NCI-H774 (cell line): Measurements from ENCODE around the gene MAT2B.
A peak's percentile ranks its signal among the peaks of the same experiment; 100 is the strongest.

Source experiments
- DNase-seq: peaks from one replicate; lab custom pipeline; 2025; lab: John Stamatoyannopoulos, UW

The MAT2B gene

DNA sequence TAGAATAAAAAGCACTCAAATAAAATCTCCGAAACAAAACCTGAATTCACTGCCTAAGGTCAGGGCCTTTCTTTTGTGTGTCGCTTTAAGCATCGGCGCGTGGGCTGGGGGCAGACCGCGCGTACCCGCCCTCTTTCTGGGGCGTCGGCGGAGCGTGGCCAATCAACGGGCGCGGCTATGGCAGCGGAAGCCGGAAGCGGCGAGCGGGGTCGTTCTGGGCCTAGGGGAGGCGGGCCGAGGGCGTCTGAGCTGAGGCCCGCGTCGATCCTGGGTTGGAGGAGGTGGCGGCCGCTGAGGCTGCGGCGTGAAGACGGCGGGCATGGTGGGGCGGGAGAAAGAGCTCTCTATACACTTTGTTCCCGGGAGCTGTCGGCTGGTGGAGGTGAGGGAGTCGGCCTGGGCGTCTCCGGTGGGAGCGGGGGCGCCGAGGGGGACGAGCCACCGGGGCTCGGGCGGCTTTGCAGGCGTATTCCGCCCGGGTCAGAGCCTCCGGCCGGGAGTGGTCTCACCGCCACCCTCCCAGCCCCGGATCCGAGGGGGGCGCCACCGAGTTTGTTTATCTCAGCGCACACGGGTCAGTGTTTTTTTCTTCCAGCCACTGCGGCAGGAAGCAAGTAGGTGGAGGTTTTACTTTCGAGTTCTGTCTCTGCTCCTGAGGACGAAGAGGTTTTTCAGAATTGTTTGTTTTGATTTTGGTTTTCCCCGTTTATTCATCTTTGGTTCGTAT lies at the start of gene MAT2B:
Gene MAT2B, plus strand, starts transcription at position 252 of the 727 bp plus-strand sequence. Its CDS starts 68 bp downstream, at position 320.
- peak; percentile 90 for DNase-seq

DNA sequence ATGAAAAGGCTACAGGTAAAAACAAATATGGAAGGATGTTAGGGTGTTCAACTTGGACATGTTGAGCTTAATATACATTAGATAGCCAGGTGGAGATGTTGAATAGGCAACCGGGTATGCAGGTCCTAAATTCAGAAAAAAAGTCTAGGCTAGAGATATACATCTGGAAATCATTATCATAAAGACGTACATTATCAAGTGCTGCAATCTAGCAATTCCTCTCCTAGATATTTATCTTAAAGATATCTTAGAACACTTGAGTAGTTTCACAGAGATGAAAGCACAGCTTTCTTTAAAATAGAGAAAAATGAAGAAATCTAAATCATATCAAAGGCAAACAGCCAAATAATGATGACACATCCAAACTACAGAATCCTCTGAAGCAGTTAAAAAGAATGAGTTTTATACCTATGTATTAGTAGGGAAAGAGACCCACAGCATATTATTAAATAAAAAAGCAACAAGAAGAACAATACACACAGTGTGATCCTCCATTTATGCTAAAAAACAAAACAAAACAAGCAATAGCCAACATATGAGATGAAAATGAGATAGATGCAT lies 49.3 kb upstream of the MAT2B start:
- no peak for DNase-seq

DNA sequence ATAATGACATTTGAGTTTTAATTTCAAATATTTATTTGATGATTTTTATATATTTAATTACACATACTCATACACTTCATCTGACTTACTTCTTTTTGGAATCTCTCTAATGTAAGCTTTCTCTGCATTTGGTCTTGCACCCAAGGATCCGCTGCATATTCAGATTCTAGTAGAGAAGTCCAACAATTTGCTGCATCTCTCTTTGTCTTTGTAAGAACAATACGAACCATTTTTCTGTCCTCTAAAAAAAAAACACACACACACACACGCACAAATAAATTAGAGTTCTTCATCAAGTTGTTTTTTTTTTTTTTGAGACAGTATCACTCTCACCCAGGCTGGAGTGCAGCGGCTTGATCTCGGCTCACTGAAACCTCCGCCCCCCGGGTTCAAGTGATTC lies 48.6 kb upstream of the MAT2B start:
- DNase-seq, result no peak

DNA sequence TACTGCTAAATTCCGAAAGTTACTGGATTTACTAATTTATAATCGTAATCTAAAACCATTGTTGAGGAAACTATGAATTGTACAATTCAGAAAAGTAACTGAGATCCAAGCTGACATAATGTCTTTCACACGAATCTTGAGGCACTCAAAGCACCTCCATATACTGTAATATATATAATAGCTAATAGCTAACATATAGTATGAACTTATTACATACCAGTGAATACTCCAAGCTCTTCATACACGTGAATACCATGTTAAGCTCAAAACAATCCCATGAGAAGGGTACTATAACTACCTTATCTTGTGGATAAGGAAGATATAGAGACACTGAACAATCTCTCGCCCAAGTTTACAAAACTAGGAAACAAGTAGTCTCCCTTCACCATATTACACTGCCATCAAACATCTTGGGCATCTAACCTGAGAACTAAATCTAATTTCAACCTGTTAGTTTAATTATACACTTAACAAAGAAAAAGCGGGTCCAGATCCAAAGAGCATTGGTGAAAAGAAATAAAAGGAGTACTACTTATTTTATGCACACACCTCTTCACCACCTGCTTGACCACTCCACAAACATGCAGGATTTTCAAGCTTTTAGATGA lies 46.5 kb upstream of the MAT2B start:
- no peak for DNase-seq

DNA sequence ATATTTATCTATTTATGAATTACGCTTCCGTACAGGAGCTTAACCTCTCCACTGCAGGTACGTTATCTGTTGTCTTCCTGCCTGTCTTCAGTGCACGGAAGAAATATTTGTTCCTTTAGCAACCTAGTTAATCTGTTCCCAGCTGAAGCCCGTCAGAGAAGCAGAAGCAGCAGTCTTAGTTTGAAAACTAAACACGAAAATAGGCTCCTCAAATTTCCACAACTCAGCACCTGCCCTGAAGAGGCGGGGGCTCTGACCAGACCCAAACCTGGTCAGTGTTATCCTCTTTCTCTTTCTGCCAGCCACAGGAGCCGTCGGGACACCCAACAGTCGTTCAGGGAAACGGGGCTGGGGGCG lies 46.0 kb upstream of the MAT2B start:
- DNase-seq, result no peak

DNA sequence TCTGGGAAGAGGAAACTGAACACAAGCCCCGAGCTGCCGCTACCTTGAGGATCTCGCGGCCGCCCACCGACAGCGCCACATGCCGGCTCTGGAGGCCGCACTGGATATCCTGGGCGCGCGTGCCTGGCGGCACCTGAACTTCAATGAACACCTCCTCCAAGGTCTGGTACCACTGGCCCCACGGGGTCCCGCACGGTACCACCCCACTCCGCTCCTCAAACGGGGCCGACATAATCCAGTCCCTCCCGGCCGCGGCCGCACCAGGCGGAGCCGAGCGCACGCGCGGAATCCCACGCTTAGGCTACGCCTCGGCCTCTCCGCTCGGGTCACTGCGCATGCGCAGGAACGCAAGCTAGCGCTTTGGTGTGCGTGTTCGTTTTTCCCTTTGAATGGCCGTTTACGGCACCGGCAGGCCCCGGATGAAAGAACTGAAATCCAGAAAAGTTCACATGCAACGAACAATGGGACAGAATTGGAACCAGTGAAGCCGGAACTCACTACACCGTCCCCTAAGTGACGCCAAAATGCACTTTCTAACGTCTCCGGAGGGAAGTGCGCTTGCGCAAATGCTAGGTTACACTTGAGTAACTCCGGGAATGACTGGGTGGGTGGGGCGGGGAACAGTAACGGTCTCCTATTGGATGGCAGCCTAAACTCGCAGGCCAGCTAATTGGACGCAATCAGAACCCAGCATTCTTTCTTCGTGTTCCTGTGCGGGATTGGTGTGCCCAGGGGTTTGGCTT lies 45.4 kb upstream of the MAT2B start, which contains the start of gene NUDCD2:
Gene NUDCD2, minus strand, starts transcription at position 284 of the 743 bp plus-strand sequence. Its CDS starts 52 bp downstream, at position 232.
- peak; percentile 97 for DNase-seq

DNA sequence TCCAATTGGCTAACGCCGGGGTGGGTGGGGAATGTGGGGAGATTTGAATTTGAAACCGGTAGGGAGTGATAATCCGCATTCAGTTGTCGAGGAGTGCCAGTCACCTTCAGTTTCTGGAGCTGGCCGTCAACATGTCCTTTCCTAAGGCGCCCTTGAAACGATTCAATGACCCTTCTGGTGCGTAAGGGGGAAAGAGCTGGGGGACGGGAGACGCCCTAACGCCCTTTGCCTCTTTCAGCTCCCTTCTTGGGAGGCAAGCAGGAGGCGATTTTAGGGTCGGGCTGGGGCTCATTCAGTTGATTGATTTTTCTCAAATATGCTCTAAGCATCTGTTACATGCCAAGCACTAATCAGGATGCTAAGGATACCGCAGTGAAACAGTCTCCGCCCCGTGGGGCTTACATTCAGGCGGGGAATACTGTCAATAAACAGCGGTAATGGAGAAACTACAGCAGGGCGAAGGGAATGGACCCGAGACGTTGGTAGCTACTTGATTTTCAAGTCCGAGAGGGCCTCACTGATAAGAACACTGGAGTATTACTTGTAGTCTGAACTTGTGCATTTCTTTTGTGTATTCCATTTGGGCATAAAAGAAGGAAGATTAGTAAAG lies 44.8 kb upstream of the MAT2B start, which contains the start of gene HMMR:
Gene HMMR, plus strand, starts transcription at position 71 of the 610 bp plus-strand sequence. Its CDS starts 61 bp downstream, at position 132.
- DNase-seq, result no peak

DNA sequence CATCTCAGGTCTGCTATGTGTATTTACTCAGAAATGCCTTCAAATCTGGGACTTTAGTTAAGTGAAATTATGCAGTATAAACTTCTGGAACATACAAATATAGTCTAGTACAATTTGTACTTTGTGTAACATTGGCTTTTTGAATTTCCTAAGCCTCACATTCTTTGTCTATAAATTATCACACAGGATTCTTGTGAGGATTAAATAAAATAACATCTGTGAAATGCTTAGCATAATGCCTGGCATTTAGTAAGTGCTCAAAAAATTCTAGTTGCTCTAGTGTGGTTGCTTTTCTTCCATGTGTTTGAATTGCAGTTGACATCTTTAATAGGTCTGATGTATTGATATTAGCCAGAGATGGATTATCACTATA lies 42.4 kb upstream of the MAT2B start:
- no peak for DNase-seq

DNA sequence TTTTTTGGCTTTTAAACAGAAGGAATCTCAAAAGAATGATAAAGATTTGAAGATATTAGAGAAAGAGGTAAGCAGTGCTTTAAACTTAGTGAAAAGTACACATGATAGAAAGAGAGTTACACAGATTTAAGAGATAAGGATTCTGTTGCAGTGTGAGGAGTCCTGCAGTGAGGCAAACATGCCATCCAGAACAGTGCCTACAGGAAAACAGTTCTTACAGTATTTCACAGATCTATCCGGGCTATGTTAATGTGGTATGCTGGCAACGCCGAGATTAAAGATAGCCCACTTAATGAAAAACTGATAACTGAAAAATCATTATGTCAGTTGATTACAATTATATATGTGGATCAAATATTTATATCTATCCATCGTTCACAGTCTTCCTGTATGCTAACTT lies 37.7 kb upstream of the MAT2B start:
- no peak for DNase-seq

DNA sequence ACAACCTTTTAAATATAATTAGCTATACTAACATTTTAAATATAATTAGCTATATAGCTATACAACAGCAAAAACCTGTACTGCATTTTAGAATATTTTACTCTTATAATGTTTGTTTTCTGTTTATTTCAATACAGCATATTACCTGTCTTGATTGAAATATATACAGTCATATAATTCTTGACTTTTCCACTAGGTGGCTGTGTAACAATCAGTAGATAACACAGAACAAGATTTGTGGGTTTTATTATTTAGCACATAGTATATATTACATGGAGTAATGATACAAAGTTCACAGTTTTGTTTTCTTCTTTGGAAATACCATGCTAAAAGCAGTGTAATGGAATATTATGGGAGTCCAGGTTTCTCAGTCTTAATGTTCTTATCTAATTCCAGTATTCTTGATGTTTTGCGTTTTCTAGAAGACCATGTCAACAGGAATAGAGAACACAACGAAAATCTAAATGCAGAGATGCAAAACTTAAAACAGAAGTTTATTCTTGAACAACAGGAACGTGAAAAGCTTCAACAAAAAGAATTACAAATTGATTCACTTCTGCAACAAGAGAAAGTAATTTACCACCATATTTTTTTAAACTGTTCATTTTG lies 31.7 kb upstream of the MAT2B start:
- DNase-seq, result no peak

DNA sequence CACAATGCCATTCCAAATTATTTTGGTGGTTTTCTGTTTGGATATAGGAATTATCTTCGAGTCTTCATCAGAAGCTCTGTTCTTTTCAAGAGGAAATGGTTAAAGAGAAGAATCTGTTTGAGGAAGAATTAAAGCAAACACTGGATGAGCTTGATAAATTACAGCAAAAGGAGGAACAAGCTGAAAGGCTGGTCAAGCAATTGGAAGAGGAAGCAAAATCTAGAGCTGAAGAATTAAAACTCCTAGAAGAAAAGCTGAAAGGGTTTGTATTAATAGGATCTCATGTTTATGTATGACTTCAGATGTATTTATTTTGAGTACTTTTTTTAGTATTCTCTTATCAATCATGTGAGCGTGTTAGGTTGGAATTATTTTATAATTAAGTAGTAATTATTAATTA lies 30.0 kb upstream of the MAT2B start:
- no peak for DNase-seq

DNA sequence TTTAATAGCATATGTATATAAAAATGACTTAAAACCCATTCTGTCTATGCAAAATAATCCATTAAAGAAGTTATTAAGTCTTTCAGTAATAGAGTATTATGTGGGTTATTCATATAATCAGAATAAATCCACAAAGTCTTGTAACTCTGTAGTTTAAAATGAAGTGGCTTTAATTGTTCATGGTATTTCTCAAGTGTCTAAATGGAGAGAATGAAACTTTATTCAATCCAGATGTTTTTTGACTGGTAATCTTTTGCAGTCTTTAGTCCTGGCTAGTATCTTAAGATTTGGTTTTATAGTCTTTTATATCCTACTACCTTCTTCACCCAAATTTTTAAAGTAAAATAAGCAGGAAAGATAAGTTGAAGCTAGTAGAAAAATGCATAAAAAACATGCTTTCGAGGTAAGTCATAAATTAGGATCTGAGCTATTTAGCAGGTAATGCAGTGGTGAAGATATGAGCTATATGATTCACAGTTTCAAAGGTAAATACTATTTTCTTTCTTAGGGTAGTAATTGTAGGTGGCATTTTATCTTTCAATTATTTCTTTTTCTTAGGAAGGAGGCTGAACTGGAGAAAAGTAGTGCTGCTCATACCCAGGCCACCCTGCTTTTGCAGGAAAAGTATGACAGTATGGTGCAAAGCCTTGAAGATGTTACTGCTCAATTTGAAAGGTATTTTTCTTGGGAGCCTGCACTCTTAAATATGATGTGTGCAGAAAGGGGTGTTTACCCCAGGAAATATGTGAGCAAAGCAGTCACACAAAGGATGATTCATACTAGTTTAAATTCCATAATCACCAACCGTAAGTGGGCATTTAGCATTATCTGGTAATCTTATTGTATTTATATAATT lies 27.1 kb upstream of the MAT2B start:
- no peak for DNase-seq

DNA sequence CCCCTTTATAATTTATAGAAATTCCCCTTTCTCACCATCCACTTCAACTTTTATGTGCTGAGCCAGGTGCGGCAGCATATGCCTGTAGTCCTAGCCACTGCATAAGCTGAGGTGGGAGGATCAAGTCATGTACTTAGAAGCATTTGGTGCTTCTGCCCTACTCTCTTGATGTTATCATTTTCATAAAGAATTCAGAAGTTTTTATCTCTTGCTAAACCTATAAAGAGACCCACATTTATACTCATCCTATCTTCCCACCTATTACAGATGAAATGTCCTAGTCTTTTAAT lies 26.5 kb upstream of the MAT2B start:
- DNase-seq, result no peak

DNA sequence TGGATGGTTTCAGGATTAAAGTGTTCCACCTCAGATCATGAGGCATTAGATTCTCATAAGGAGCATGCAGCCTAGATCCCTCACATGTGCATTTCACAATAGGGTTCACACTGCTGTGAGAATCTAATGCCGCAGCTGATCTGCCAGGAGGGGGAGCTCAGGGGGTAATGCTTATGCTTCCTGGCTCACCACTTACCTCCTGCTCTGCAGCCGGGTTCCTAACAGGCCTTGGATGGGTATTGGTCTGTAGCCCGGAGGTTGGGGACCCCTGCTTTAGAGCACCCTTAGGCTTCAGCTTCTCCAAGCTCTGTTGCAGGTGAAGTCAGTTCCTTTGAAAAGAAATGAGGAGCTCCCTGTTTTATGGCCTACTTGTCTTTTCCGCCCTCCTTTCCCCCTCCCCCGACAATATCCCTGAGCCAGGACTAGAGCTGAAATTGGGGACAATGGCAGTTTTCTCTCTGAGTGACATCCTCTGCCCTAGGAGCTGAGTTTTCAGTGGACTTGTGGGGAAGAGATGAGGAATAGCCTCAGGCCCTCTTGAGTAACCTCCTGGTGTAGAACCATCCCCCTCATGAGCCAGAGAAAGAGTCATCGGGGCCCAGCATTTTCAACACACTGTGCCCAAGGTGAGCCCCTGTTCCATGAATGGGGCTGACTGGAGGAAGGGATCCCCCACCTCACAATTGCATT lies 16.2 kb upstream of the MAT2B start:
- no peak for DNase-seq

DNA sequence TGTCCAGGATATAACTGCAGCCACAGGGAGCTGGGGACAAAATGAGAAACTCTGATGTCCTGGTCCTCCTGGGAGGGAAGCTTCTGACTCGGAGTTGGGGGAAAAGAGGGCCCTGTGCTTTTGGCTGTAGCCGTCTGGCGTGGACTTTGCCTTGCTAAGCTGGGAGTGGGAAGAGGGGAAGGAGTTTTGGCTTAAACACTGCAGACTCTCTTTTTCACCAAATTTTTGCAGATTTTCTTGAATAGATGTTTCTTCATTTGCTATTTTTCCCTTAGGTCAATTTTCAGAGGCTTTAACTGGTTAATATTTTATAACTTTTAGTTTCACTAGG lies 15.7 kb upstream of the MAT2B start:
- no peak for DNase-seq

DNA sequence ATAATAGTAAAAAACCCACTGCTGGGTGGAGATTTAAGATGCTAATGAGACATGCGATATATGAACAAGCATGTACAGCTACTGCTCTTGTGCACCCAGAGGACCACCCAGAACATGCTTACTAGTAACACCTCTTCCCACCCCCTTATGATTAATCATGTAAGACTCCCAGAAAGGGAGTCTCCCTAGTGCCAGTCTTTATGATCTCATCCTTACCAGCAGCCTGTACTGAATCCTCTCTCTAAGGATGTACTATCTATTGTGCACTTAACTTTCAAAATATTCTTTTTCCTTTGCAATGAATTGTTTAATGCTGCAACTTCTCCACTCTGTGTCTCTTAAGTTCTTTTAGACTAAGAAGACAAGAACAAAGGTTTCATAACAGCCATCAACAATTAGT lies 9.1 kb upstream of the MAT2B start:
- DNase-seq, result no peak

DNA sequence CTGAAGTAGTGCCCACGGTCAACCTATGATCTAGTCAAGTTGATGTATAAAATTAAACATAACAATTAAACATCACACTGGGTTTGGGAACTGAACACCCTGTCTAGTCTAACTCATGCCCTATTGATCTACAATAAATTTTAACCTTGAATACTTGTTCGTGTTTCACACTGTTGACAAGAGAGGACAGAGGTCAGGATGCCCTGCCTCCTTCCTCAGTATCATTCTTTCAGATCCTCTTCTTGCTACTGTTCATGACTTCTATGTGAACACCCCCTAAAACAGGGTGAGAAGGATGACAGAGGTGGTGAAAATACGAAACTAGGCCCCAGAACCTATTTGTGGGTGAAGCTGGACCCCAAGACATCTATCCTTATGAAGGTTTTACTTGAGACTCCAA lies 8.1 kb upstream of the MAT2B start:
- no peak for DNase-seq

DNA sequence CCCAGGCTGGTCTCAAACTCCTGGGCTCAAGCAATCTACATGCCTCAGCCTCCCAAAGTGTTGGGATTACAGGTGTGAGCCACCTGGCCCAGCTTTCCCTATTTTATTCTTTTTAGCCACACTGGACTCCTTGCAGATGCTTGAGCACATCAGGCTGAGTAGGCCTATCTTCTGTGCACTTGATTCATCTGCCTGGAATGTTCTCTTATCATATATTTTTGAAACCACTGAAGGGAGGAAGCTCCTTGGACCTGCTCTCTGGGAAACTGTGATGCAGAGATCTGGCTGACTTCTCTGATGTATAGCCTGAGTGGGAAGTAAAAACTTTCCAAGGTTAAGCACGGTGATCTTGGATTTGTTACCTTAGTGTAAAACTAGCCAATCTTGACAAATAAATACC lies 6.5 kb upstream of the MAT2B start:
- DNase-seq, result no peak

DNA sequence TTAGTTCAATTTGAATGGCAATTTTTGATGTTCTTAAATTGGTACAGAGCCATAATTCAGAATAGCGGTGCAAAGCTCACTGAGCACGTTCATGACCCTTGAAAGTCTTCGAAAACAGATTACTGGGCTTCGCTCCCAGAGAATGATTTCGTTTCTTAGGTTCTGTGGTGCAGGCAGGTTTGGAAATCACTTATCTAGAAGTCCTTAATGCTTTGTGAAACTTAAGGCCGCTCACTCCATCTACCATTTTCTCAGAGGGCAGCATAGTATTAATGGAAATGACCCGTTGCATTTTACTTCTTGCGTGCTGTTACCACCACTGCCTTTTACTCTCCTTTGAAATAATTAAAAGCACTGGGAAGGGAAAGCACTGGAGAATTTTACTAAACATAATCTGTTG lies 2.9 kb upstream of the MAT2B start:
- no peak for DNase-seq
